ENCODE measurements around the gene GLCCI1.

Gene GLCCI1

GRCh38 chr7:7964250-7964649 is 4.3 kb upstream of the GLCCI1 start:
- DNase-seq = no peak

GRCh38 chr7:7964691-7965090 is 3.9 kb upstream of the GLCCI1 start:
- DNase-seq = no peak

- no peak for DNase-seq
These were observed 3.3 kb upstream of the GLCCI1 start for GRCh38 chr7:7965301-7965700.

GRCh38 chr7:7966141-7966734 is 2.4 kb upstream of the GLCCI1 start:
- DNase-seq = no peak

- peak; percentile 46 for DNase-seq
These were observed 581 bp upstream of the GLCCI1 start for GRCh38 chr7:7967886-7968543.

- peak; percentile 75 for DNase-seq
These were observed 975 bp downstream of the GLCCI1 start for GRCh38 chr7:7969306-7970236.

GRCh38 chr7:7970237-7970530 is 1.6 kb downstream of the GLCCI1 start:
- no peak for DNase-seq

- DNase-seq = peak; percentile 35
These were observed 2.1 kb downstream of the GLCCI1 start for GRCh38 chr7:7970531-7971307.

- no peak for DNase-seq
These were observed 2.9 kb downstream of the GLCCI1 start for GRCh38 chr7:7971308-7972040.

- DNase-seq = no peak
These were observed 3.5 kb downstream of the GLCCI1 start for GRCh38 chr7:7972128-7972527.

- DNase-seq = no peak
These were observed 4.5 kb downstream of the GLCCI1 start for GRCh38 chr7:7972922-7973594.

GRCh38 chr7:7976677-7977076 is 8.1 kb downstream of the GLCCI1 start:
- no peak for DNase-seq

- no peak for DNase-seq
These were observed 9.2 kb downstream of the GLCCI1 start for GRCh38 chr7:7977774-7978173.

- peak; percentile 43 for DNase-seq
These were observed 10.3 kb downstream of the GLCCI1 start for GRCh38 chr7:7978860-7979259.

- DNase-seq = peak; percentile 74
These were observed 11.0 kb downstream of the GLCCI1 start for GRCh38 chr7:7979558-7979957.

- DNase-seq = no peak
These were observed 11.5 kb downstream of the GLCCI1 start for GRCh38 chr7:7980134-7980533.

- no peak for DNase-seq
These were observed 14.3 kb downstream of the GLCCI1 start for GRCh38 chr7:7982904-7983303.

GRCh38 chr7:7984424-7984823 is 15.8 kb downstream of the GLCCI1 start:
- no peak for DNase-seq

- DNase-seq = peak; percentile 48
These were observed 20.1 kb downstream of the GLCCI1 start for GRCh38 chr7:7988706-7989105.

- DNase-seq = peak; percentile 90
These were observed 20.5 kb downstream of the GLCCI1 start for GRCh38 chr7:7989133-7989532.

GRCh38 chr7:7989616-7990440 is 21.2 kb downstream of the GLCCI1 start:
- DNase-seq = no peak
